GM12875 (cell line): ENCODE measurements around the gene BRINP2.
"Not testable (repeated sequence)": the region's sequence is repeated elsewhere in the genome, so short reads cannot be mapped to it uniquely, and the experiment has no call there.

Experiments used
- H3K4me3 ChIP-seq: one replicate; pipeline ENCODE4 v1.5.1; 2011; ENCODE audit warnings: low read depth, low read length, control low read depth
- TF ChIP-seq, protein P1 (sequence below): IDR thresholded peaks from 2 replicates; pipeline ENCODE4 v1.5.1; 2011; ENCODE audit warnings: low read depth, mild to moderate bottlenecking, control low read depth, inconsistent platforms, low read length, moderate library complexity, borderline replicate concordance; ENCODE audit not compliant: insufficient read depth

Gene BRINP2

DNA sequence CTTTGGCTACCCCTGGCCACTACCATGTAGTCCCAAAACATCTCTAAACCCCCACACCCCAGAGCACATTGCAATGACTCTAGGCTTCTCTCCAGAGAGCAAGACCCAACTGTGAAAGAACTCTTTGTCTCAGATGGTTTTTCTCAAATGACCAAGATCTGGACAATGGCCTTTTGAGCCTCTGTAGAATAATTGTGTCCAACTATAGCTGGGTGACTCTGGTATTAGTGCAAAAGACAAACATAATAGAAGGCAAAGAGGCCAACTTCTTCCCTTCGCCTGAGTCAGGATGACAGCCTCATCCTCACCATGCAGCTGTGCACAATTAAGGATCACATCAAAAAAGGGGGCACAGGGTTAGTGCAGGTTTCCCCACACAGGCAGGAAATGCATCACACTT, 139.6 kb downstream of the BRINP2 start:
- no peak overlapping the region for H3K4me3 ChIP-seq
- TF ChIP-seq, protein P1, sequence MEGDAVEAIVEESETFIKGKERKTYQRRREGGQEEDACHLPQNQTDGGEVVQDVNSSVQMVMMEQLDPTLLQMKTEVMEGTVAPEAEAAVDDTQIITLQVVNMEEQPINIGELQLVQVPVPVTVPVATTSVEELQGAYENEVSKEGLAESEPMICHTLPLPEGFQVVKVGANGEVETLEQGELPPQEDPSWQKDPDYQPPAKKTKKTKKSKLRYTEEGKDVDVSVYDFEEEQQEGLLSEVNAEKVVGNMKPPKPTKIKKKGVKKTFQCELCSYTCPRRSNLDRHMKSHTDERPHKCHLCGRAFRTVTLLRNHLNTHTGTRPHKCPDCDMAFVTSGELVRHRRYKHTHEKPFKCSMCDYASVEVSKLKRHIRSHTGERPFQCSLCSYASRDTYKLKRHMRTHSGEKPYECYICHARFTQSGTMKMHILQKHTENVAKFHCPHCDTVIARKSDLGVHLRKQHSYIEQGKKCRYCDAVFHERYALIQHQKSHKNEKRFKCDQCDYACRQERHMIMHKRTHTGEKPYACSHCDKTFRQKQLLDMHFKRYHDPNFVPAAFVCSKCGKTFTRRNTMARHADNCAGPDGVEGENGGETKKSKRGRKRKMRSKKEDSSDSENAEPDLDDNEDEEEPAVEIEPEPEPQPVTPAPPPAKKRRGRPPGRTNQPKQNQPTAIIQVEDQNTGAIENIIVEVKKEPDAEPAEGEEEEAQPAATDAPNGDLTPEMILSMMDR, result no peak

DNA sequence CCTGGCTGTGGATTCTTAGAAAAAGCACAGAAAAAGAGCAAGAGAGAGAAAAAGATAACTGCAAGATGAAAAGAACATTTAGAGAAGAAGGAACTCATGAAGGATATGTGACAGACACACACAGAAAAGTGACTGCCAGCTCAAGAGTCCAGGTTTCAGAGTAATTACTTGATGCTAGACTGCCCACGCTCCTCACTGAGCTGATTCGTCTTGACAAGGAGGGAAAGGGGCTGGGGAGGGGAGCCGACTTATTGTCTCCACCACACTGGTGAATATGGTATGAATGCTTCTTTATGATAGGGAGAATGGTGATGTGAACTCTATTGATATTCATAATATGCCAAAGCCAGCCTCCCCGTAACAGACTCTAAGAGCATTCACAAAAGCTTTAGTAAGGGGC, 140.4 kb downstream of the BRINP2 start:
- H3K4me3 ChIP-seq, result no peak overlapping the region
- TF ChIP-seq, protein P1, result no peak

DNA sequence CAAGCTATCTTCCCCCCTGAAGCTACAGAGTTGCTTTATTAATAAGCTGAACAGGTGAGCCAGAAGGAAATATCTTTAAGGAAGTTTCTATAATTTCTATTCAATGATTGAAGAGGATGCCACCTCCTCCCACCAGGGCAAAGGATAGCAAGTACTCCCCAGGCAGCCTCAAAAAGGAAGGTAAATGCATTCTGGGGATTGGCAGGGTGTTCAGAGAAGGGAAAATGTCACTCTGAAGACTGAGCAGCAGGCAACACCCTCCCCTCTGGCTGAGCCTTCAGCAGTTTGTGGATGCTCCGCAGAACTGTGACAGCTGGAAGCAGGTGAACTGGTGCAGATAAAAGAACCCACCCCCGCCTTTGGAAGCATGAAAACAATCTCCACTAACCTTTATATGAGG, 140.8 kb downstream of the BRINP2 start:
- TF ChIP-seq, protein P1, result no peak

DNA sequence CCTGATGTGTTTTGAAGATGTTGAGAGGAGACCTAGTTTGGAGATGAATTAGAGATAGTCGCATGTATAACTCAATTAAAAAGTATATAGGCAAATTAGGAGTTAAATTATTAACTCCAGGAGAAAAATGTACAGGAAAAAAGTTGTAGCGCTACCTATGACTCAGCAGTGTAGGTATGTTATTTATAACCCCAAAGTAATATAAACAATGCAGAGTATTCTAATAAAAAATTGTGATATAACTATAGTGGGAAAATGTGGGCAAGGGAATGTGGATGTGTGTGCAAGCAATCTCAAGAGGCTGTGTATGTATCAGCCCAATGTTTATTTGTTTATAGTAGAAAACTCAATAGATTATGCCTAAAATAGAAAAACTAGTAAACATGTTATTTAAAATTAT, 144.5 kb downstream of the BRINP2 start:
- H3K4me3 ChIP-seq, result no peak overlapping the region
- TF ChIP-seq, protein P1, result no peak

More for the DNA sequence above, 140.8 kb downstream of the BRINP2 start:
- no peak overlapping the region for H3K4me3 ChIP-seq

DNA sequence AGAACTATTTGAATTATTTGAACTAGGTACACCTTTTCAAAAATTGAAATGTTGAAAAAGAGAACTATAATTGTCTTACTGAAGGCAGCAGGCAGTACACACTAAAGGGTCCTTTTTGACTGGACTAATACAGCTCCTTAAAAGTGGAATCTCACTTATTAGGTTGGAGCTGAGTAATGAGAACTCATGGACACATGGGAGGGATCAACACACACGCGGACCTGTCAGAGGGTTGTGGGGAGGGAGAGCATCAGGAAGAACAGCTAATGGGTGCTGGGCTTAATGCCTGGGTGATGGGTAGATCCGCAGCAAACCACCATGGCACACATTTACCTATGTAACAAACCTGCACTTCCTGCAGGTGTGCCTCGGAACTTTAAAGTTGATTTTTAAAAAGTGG, 145.0 kb downstream of the BRINP2 start:
- TF ChIP-seq, protein P1, result no peak
- H3K4me3 ChIP-seq, result no peak overlapping the region

DNA sequence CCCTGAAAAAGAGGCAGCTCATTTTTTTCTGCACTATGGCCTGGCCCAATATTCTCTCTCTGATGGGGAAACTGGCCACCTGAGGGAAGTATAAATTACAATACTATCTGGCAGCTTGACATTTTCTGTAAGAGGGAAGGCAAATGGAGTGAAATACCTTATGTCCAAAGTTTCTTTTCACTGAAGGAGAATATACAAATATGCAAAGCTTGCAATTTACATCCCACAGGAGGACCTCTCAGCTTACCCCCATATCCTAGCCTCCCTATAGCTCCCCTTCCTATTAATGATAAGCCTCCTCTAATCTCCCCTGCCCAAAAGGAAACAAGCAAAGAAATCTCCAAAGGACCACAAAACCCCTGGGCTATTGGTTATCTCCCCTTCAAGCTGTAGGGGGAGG, 150.7 kb downstream of the BRINP2 start:
- H3K4me3 ChIP-seq, result not testable (repeated sequence)

DNA sequence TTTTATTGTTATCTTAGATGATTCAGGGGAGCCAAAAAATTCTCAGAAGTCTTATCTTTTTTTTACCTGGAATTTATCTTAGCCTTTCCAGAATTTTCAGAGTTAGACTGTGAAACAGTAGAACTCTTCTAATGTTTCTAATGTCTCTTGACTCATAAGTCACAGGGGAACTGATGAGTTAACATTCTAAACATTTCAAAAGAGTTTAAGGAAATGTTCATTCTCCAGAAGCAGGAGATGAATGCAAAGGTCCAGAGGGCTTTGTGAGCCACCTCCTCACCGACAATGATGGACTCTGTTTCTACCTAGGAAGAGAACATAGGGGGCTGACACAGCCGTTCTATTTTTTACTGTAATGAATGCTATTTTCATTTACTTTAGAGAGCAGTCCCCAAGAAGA, 157.5 kb downstream of the BRINP2 start:
- TF ChIP-seq, protein P1, result no peak
- no peak overlapping the region for H3K4me3 ChIP-seq

DNA sequence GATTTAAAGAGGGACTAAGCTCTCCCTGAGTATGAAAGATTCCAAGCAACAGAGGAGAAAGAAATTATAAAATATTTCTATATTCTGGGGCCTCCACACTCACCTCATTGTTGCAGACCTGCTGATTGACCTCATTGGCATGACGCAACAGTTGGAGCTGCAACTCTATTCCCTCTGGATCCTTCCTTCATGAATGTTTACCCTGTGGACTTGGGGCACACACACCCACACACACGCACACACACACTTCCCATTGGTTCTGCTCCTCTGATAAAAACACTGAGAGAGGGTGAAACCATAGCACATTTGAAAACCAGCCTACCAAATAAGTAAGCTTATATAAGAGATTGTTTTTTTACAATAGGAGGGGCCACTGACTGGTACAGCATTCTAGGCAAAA, 159.1 kb downstream of the BRINP2 start:
- H3K4me3 ChIP-seq, result no peak overlapping the region
- TF ChIP-seq, protein P1, result no peak
